T-cell (primary cell): ENCODE data around the gene KRTAP10-7. TPM values are rescaled to one million over a fixed set of nuclear protein-coding genes. Genes with fewer than 3 reads are reported as not detected.
"Not testable (repeated sequence)": the region's sequence is repeated elsewhere in the genome, so short reads cannot be mapped to it uniquely, and the experiment has no call there.

Experiments
- ATAC-seq, 4 experiments: fragments of 200-7000 bp in 3 of 4; fragments of 150-1000 bp in 1 of 4; cut with Tn5 transposase; replicated peaks in 1 of 4; 1 replicate in 3 of 4; 2 replicates in 1 of 4; pipeline ENCODE4 v1.10.0; 2021; ENCODE audit warnings: moderate library complexity in 3 of 4, mild to moderate bottlenecking in 2 of 4, moderate number of reproducible peaks in 1 of 4
- CTCF ChIA-PET, 2 donors: fragments of 300-600 bp; sonication (Branson Sonifier 250); formaldehyde crosslinking; loops; one replicate each; lab custom pipeline; 2022; ENCODE audit warnings: antibody characterized with exemption in 2 of 2; lab: Charles Lee
- POLR2A ChIA-PET, 2 donors: fragments of 300-600 bp; sonication (Branson Sonifier 250); formaldehyde crosslinking; loops; one replicate each; lab custom pipeline; 2022; ENCODE audit warnings: antibody characterized with exemption in 2 of 2; lab: Charles Lee
- DNase-seq, 35 experiments: peaks; one replicate each; pipeline versions ENCODE4 v3.0.0 to v3.0.0-alpha.2; 2013 to 2023
- H3K27ac ChIP-seq: one replicate; pipeline ENCODE4 v1.5.1; 2013; ENCODE audit warnings: low read length
- H3K27me3 ChIP-seq, 2 experiments: replicated peaks in 1 of 2; 1 replicate in 1 of 2; 2 replicates in 1 of 2; pipeline versions ENCODE4 v1.6.1 to v1.7.0; 2013; ENCODE audit warnings: low read length in 1 of 2, mixed read lengths in 1 of 2; ENCODE audit not compliant: control insufficient read depth in 2 of 2, insufficient read depth in 2 of 2; ENCODE audit errors: extremely low read depth in 1 of 2
- H3K36me3 ChIP-seq, 2 donors: 1 replicate in 1 of 2; 2 replicates in 1 of 2; pipeline versions ENCODE4 v1.6.1 to v1.7.0; 2013; ENCODE audit warnings: low read length in 1 of 2; ENCODE audit not compliant: control insufficient read depth in 2 of 2, insufficient read depth in 1 of 2; ENCODE audit errors: extremely low read depth in 1 of 2
- H3K4me1 ChIP-seq, 2 experiments: 1 replicate in 1 of 2; 2 replicates in 1 of 2; pipeline versions ENCODE4 v1.6.1 to v1.7.0; 2013; ENCODE audit warnings: low read length in 2 of 2, mixed read lengths in 1 of 2; ENCODE audit not compliant: insufficient read depth in 2 of 2, control insufficient read depth in 1 of 2; ENCODE audit errors: extremely low read depth in 1 of 2
- H3K4me3 ChIP-seq, 2 donors: 1 replicate in 1 of 2; 2 replicates in 1 of 2; pipeline versions ENCODE4 v1.5.1 to v1.7.0; 2013; ENCODE audit warnings: mild to moderate bottlenecking in 2 of 2, low read length in 1 of 2, moderate library complexity in 1 of 2; ENCODE audit not compliant: control insufficient read depth in 1 of 2; ENCODE audit errors: extremely low read depth in 1 of 2
- H3K9me3 ChIP-seq: 2 replicates; pipeline ENCODE4 v1.7.0; 2013
- H3K27ac Mint-ChIP-seq, 2 donors: one replicate each; pipeline ENCODE4 v1.8.0; 2020 to 2021; ENCODE audit warnings: mild to moderate bottlenecking in 2 of 2, mixed read lengths in 2 of 2
- H3K27me3 Mint-ChIP-seq, 2 donors: one replicate each; pipeline ENCODE4 v1.8.0; 2021 to 2022; ENCODE audit warnings: mixed read lengths in 2 of 2
- H3K36me3 Mint-ChIP-seq: one replicate; pipeline ENCODE4 v1.8.0; 2021; ENCODE audit warnings: mixed read lengths
- H3K4me1 Mint-ChIP-seq, 3 donors: one replicate each; pipeline ENCODE4 v1.8.0; 2020 to 2022; ENCODE audit warnings: mixed read lengths in 3 of 3, mild to moderate bottlenecking in 1 of 3
- H3K4me3 Mint-ChIP-seq, 3 donors: one replicate each; pipeline ENCODE4 v1.8.0; 2020 to 2022; ENCODE audit warnings: mild to moderate bottlenecking in 3 of 3, mixed read lengths in 3 of 3, moderate library complexity in 3 of 3
- H3K9me3 Mint-ChIP-seq, 3 donors: one replicate each; pipeline ENCODE4 v1.8.0; 2020 to 2022; ENCODE audit warnings: mixed read lengths in 3 of 3
- whole genome bisulfite sequencing: methylation state at CpG from one replicate; pipeline ENCODE4 v1.1.5; 2013; ENCODE audit warnings: missing lambda C conversion rate; ENCODE audit not compliant: insufficient coverage; 5-methylcytosine and 5-hydroxymethylcytosine counted together
- total RNA-seq, 35 experiments: library from RNA in 6 of 35; stranded (reverse) in 6 of 35; fragments of 120-200 nt in 1 of 35; gene quantifications; one replicate each; pipeline versions ENCODE4 v1.2.1 to v1.2.4 and lab custom pipeline; 2013 to 2026

Gene KRTAP10-7
- total RNA-seq, 5 donors from 2014 or later (not counting 1 experiment from before 2014, with no cell fraction given): not detected

DNA sequence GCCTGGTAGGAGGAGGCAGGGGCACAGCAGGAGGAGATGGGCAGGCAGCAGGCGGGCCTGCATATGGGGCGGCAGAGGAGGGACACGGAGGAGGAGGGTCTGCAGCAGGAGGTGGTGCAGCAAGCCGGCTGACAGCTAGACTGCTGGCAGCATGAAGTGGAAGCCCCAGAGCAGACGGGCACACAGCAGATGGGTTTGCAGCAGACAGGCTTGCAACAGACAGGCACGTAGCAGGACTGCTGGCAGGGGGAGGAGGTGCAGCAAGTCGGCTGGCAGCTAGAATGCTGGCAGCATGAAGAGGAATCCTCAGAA is 20.6 kb upstream of the KRTAP10-7 start:
- 72% methylated on average over 7 of the region's 7 CpGs for WGBS
- DNase-seq (no peak), ATAC-seq (no peak)
- ChIA-PET POLR2A (no interaction called here), CTCF (no interaction called here)
- Mint-ChIP-seq H3K4me3 (peak overlapping the region in 1 of 3 donors; percentile 33), H3K36me3 (no peaks in the 10 kb centered on the region), H3K9me3 (peaks cover 8 to 29% (median 16%) of the 10 kb centered on the region in 3 donors), H3K27me3 (peaks cover 13 to 22% of the 10 kb centered on the region in 2 donors), H3K27ac (no peak overlapping the region), H3K4me1 (peaks cover 22 to 33% (median 22%) of the 10 kb centered on the region in 3 donors)
- Histone ChIP-seq H3K27ac (no peak overlapping the region), H3K4me1 (peaks cover 0 to 5% of the 10 kb centered on the region in 2 experiments), H3K4me3 (no peak overlapping the region), H3K9me3 (no peaks in the 10 kb centered on the region), H3K36me3 (no peaks in the 10 kb centered on the region), H3K27me3 (peaks cover 0 to 14% of the 10 kb centered on the region in 2 experiments)

GRCh38 chr21:44580231-44580821 is 20.1 kb upstream of the KRTAP10-7 start, which contains the start of gene KRTAP10-5:
KRTAP10-5 (minus strand) TSS chr21:44580604; CDS start chr21:44580578, 26 bp downstream.
- H3K9me3 ChIP-seq, H3K27me3 ChIP-seq, H3K36me3 Mint-ChIP-seq, H3K27ac Mint-ChIP-seq, POLR2A ChIA-PET, H3K27ac ChIP-seq, H3K36me3 ChIP-seq, CTCF ChIA-PET, H3K4me3 ChIP-seq, ATAC-seq, H3K4me1 ChIP-seq: not testable (repeated sequence)
- Mint-ChIP-seq H3K4me3 (peak within 1 kb of the TSS in 2 of 3 donors; percentile 33 to 36), H3K4me1 (peaks cover 20 to 28% (median 22%) of the 10 kb centered on the region in 3 donors), H3K27me3 (peaks cover 13 to 23% of the 10 kb centered on the region in 2 donors), H3K9me3 (peaks cover 8 to 29% (median 16%) of the 10 kb centered on the region in 3 donors)
- peak in 3 of 35 experiments; percentile 4 to 24 (median 7) for DNase-seq
- 72% methylated on average over 17 of the region's 19 CpGs for WGBS

DNA sequence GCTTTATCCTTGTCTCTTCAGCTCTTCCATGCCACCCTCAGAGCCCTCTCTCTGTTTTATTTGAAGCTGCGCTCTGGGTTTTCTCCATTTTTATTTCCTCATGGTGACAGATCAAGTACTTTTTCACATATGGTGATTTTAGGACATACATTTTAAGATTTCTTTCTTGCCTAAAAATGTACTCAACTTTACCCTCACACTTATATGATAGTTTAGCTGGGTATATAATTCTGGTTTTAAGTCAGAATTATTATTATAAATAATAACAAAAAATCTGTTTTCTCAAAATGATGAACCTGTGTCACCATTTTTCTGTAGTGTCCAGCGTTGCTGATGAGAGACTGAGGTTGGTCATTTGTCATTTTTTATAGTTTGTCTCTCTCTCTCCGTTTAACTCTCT is 19.2 kb upstream of the KRTAP10-7 start:
- CTCF ChIA-PET: no interaction called here
- no peak overlapping the region for H3K4me3 ChIP-seq
- H3K36me3 ChIP-seq: no peaks in the 10 kb centered on the region
- POLR2A ChIA-PET: no interaction called here
- H3K27ac ChIP-seq: no peak overlapping the region
- peaks cover 20 to 24% (median 22%) of the 10 kb centered on the region in 3 donors for H3K4me1 Mint-ChIP-seq
- ATAC-seq: no peak
- no CpG with 5 or more reads among the region's 3 CpGs for WGBS
- no peak overlapping the region for H3K27ac Mint-ChIP-seq
- H3K4me1 ChIP-seq: peaks cover 0 to 4% of the 10 kb centered on the region in 2 experiments
- peaks cover 18 to 26% of the 10 kb centered on the region in 2 donors for H3K27me3 Mint-ChIP-seq
- H3K9me3 ChIP-seq: no peaks in the 10 kb centered on the region
- peaks cover 8 to 29% (median 16%) of the 10 kb centered on the region in 3 donors for H3K9me3 Mint-ChIP-seq
- peaks cover 0 to 11% of the 10 kb centered on the region in 2 experiments for H3K27me3 ChIP-seq
- H3K4me3 Mint-ChIP-seq: peak overlapping the region in 1 of 3 donors; percentile 15
- no peak for DNase-seq
- no peaks in the 10 kb centered on the region for H3K36me3 Mint-ChIP-seq

DNA sequence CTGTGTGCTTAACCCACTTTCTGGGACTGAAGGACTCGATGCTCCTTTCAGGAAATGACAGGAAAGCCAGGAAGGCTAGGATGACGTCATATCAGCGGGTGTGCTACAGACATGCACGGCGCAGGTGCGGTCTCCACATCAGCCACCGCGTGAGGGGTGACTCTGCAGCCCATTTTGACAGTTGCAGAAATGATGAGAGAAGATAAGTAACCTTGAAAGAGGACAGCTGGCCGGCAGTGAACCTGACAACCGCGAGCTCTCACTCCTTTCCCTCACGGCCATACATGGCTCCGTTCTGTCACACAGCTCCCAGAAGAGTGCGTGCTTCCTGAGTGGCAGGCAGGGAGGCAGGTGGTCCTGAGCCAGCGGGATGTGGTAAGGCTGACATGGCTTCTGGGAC is 18.3 kb upstream of the KRTAP10-7 start:
- no peak for DNase-seq
- Histone ChIP-seq H3K4me3 (no peak overlapping the region), H3K4me1 (peaks cover 0 to 4% of the 10 kb centered on the region in 2 experiments), H3K9me3 (no peaks in the 10 kb centered on the region), H3K27me3 (peaks cover 0 to 15% of the 10 kb centered on the region in 2 experiments), H3K36me3 (no peaks in the 10 kb centered on the region), H3K27ac (no peak overlapping the region)
- Mint-ChIP-seq H3K9me3 (peaks cover 8 to 23% (median 16%) of the 10 kb centered on the region in 3 donors), H3K27ac (no peak overlapping the region), H3K4me3 (no peak overlapping the region), H3K27me3 (peaks cover 22 to 35% of the 10 kb centered on the region in 2 donors), H3K4me1 (peaks cover 20 to 24% (median 22%) of the 10 kb centered on the region in 3 donors), H3K36me3 (no peaks in the 10 kb centered on the region)
- no peak for ATAC-seq
- ChIA-PET CTCF (no interaction called here), POLR2A (no interaction called here)
- WGBS: 73% methylated on average over 10 of the region's 15 CpGs

GRCh38 chr21:44583089-44583799 is 17.2 kb upstream of the KRTAP10-7 start:
- Mint-ChIP-seq H3K4me3 (no peak overlapping the region), H3K36me3 (no peaks in the 10 kb centered on the region), H3K9me3 (peaks cover 8 to 14% (median 9%) of the 10 kb centered on the region in 3 donors), H3K27ac (no peak overlapping the region), H3K27me3 (peaks cover 22 to 41% of the 10 kb centered on the region in 2 donors), H3K4me1 (peaks cover 20 to 24% (median 22%) of the 10 kb centered on the region in 3 donors)
- ATAC-seq: no peak
- POLR2A ChIA-PET: no interaction called here
- no peak overlapping the region for H3K27ac ChIP-seq
- peaks cover 0 to 15% of the 10 kb centered on the region in 2 experiments for H3K27me3 ChIP-seq
- CTCF ChIA-PET: no interaction called here
- 60% methylated on average over 6 of the region's 11 CpGs for WGBS
- no peak overlapping the region for H3K4me3 ChIP-seq
- no peak for DNase-seq
- peaks cover 0 to 4% of the 10 kb centered on the region in 2 experiments for H3K4me1 ChIP-seq
- no peaks in the 10 kb centered on the region for H3K9me3 ChIP-seq
- no peaks in the 10 kb centered on the region for H3K36me3 ChIP-seq

DNA sequence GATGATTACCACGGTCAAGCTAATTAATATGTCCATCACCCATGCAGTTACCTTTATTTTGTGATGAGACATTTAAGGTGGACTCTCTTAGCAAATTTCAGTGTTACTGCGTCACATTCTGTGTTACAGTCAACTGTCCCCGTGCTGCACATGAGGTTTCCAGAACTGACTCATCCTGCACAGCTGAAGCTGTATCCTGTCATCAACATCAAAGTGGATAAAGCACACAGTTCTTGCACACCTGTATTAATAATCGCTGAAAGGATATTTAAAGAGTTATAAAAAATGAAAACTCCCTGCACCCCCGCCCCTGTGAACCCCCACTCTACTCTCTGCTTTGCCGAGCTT is 16.6 kb upstream of the KRTAP10-7 start:
- H3K27me3 Mint-ChIP-seq: peaks cover 22 to 41% of the 10 kb centered on the region in 2 donors
- H3K4me1 Mint-ChIP-seq: peaks cover 20 to 24% (median 22%) of the 10 kb centered on the region in 3 donors
- WGBS: no CpG with 5 or more reads among the region's 6 CpGs
- no peaks in the 10 kb centered on the region for H3K36me3 ChIP-seq
- H3K27me3 ChIP-seq: peaks cover 0 to 11% of the 10 kb centered on the region in 2 experiments
- ATAC-seq: peak; percentile 47 to 81 (median 71)
- no peak overlapping the region for H3K27ac ChIP-seq
- H3K4me3 Mint-ChIP-seq: no peak overlapping the region
- ChIA-PET CTCF (no interaction called here), POLR2A (no interaction called here)
- DNase-seq: peak in 9 of 35 experiments; percentile 7 to 24 (median 11)
- no peak overlapping the region for H3K27ac Mint-ChIP-seq
- H3K4me1 ChIP-seq: peaks cover 0 to 4% of the 10 kb centered on the region in 2 experiments
- no peaks in the 10 kb centered on the region for H3K9me3 ChIP-seq
- peaks cover 8 to 13% (median 9%) of the 10 kb centered on the region in 3 donors for H3K9me3 Mint-ChIP-seq
- H3K4me3 ChIP-seq: no peak overlapping the region
- H3K36me3 Mint-ChIP-seq: no peaks in the 10 kb centered on the region
